ENCODE results near the gene WASF3. TPM values are rescaled to one million over a fixed set of nuclear protein-coding genes. Genes with fewer than 3 reads are reported as not detected.

WASF3 gene
- polyA plus RNA-seq, 3 donors: not detected

DNA sequence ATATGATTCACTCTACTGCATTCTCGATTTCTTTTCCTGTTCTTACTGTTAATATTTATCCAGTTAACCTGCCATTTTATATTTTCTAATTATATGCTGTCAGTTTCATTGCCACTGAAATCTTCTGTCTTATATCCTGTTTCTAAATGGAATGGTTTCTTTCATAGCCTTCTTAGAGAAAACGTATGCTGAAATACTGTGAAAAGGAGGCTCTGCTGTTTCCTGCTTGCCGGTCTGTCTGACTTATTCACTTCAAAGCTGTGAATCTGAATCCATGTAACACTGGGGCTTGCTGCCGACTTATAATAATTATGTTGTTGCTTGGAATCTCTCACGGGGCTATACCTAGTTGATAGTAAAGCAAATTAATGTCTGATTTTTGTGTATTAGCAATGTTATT is 123.1 kb downstream of the WASF3 start:
- 81% methylated on average over 2 of the region's 5 CpGs for WGBS (ENCODE audit: insufficient coverage)
- no peak overlapping the region for H3K4me2 ChIP-seq (replicated peaks; ENCODE audit: extremely low read depth, low read length, poor library complexity, severe bottlenecking)

GRCh38 chr13:26681036-26681435 is 123.6 kb downstream of the WASF3 start:
- TF ChIP-seq, protein P1, sequence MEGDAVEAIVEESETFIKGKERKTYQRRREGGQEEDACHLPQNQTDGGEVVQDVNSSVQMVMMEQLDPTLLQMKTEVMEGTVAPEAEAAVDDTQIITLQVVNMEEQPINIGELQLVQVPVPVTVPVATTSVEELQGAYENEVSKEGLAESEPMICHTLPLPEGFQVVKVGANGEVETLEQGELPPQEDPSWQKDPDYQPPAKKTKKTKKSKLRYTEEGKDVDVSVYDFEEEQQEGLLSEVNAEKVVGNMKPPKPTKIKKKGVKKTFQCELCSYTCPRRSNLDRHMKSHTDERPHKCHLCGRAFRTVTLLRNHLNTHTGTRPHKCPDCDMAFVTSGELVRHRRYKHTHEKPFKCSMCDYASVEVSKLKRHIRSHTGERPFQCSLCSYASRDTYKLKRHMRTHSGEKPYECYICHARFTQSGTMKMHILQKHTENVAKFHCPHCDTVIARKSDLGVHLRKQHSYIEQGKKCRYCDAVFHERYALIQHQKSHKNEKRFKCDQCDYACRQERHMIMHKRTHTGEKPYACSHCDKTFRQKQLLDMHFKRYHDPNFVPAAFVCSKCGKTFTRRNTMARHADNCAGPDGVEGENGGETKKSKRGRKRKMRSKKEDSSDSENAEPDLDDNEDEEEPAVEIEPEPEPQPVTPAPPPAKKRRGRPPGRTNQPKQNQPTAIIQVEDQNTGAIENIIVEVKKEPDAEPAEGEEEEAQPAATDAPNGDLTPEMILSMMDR (IDR thresholded peaks at IDR 0.05): no peak
- Histone ChIP-seq H3K4me2 (replicated peaks; ENCODE audit: extremely low read depth, low read length, poor library complexity, severe bottlenecking) (no peak overlapping the region), H4K20me1 (ENCODE audit: insufficient read depth, low read length) (no peaks in the 10 kb centered on the region), H3K9ac (ENCODE audit: insufficient read depth, low read length, poor library complexity, severe bottlenecking) (no peak overlapping the region), H3K4me3 (replicated peaks in 1 of 3; ENCODE audit: low read depth in 2 of 3, low read length in 3 of 3) (no peak overlapping the region), H3K9me3 (replicated peaks in 1 of 2; ENCODE audit: control insufficient read depth in 1 of 2, insufficient read depth in 1 of 2, low read length in 2 of 2) (no peaks in the 10 kb centered on the region), H3K79me2 (ENCODE audit: insufficient read depth, low read length) (no peaks in the 10 kb centered on the region), H3K36me3 (replicated peaks in 1 of 2; ENCODE audit: control insufficient read depth in 1 of 2, insufficient read depth in 2 of 2, low read length in 2 of 2) (no peaks in the 10 kb centered on the region), H2AFZ (ENCODE audit: insufficient read depth, low read depth, low read length, poor library complexity, severe bottlenecking) (no peak overlapping the region), H3K27me3 (ENCODE audit: control insufficient read depth in 2 of 2, insufficient read depth in 2 of 2, low read length in 2 of 2) (no peaks in the 10 kb centered on the region), H3K27ac (ENCODE audit: low read depth in 1 of 2, low read length in 2 of 2) (no peak overlapping the region), H3K4me1 (ENCODE audit: control insufficient read depth in 1 of 2, insufficient read depth in 2 of 2, low read length in 2 of 2) (peaks cover 7 to 12% of the 10 kb centered on the region in 2 donors)
- no peak overlapping the region for H3K4me3 Mint-ChIP-seq
- no peak overlapping the region for H3K27ac Mint-ChIP-seq
- H3K4me1 Mint-ChIP-seq: peaks cover 11% of the 10 kb centered on the region
- no peaks in the 10 kb centered on the region for H3K36me3 Mint-ChIP-seq
- WGBS (ENCODE audit: insufficient coverage): 98% methylated on average over 7 of the region's 15 CpGs
- H3K27me3 Mint-ChIP-seq (ENCODE audit: low read depth in 3 of 3): no peaks in the 10 kb centered on the region
- no peak for DNase-seq
- intact Hi-C loops (cut with micrococcal nuclease): no loop called here
- H3K9me3 Mint-ChIP-seq: no peaks in the 10 kb centered on the region

More for the DNA sequence above, 123.1 kb downstream of the WASF3 start:
- no peaks in the 10 kb centered on the region for H3K36me3 Mint-ChIP-seq
- no peaks in the 10 kb centered on the region for H3K9me3 Mint-ChIP-seq
- Histone ChIP-seq H2AFZ (ENCODE audit: insufficient read depth, low read depth, low read length, poor library complexity, severe bottlenecking) (no peak overlapping the region), H3K27ac (ENCODE audit: low read depth in 1 of 2, low read length in 2 of 2) (no peak overlapping the region), H3K36me3 (replicated peaks in 1 of 2; ENCODE audit: control insufficient read depth in 1 of 2, insufficient read depth in 2 of 2, low read length in 2 of 2) (no peaks in the 10 kb centered on the region), H3K4me3 (replicated peaks in 1 of 3; ENCODE audit: low read depth in 2 of 3, low read length in 3 of 3) (no peak overlapping the region), H3K9me3 (replicated peaks in 1 of 2; ENCODE audit: control insufficient read depth in 1 of 2, insufficient read depth in 1 of 2, low read length in 2 of 2) (no peaks in the 10 kb centered on the region), H3K4me1 (ENCODE audit: control insufficient read depth in 1 of 2, insufficient read depth in 2 of 2, low read length in 2 of 2) (peaks cover 7 to 12% of the 10 kb centered on the region in 2 donors), H4K20me1 (ENCODE audit: insufficient read depth, low read length) (no peaks in the 10 kb centered on the region), H3K27me3 (ENCODE audit: control insufficient read depth in 2 of 2, insufficient read depth in 2 of 2, low read length in 2 of 2) (no peaks in the 10 kb centered on the region), H3K9ac (ENCODE audit: insufficient read depth, low read length, poor library complexity, severe bottlenecking) (no peak overlapping the region), H3K79me2 (ENCODE audit: insufficient read depth, low read length) (no peaks in the 10 kb centered on the region)
- intact Hi-C loops (cut with micrococcal nuclease): no loop called here
- DNase-seq: no peak
- H3K4me1 Mint-ChIP-seq: peaks cover 11% of the 10 kb centered on the region
- no peak overlapping the region for H3K4me3 Mint-ChIP-seq
- H3K27me3 Mint-ChIP-seq (ENCODE audit: low read depth in 3 of 3): no peaks in the 10 kb centered on the region
- no peak overlapping the region for H3K27ac Mint-ChIP-seq
- TF ChIP-seq, protein P1 (IDR thresholded peaks at IDR 0.05): no peak

Measured in CD14-positive monocyte (primary cell).